GM21723 (cell line): Measurements from ENCODE around the gene ELAC2.

Experiments used
- ATAC-seq: cut with Tn5 transposase; IDR thresholded peaks from one replicate; pipeline ENCODE4 v1.9.1; 2021; ENCODE audit warnings: mild to moderate bottlenecking, moderate library complexity; ENCODE audit not compliant: unreplicated experiment

The ELAC2 gene, protein sequence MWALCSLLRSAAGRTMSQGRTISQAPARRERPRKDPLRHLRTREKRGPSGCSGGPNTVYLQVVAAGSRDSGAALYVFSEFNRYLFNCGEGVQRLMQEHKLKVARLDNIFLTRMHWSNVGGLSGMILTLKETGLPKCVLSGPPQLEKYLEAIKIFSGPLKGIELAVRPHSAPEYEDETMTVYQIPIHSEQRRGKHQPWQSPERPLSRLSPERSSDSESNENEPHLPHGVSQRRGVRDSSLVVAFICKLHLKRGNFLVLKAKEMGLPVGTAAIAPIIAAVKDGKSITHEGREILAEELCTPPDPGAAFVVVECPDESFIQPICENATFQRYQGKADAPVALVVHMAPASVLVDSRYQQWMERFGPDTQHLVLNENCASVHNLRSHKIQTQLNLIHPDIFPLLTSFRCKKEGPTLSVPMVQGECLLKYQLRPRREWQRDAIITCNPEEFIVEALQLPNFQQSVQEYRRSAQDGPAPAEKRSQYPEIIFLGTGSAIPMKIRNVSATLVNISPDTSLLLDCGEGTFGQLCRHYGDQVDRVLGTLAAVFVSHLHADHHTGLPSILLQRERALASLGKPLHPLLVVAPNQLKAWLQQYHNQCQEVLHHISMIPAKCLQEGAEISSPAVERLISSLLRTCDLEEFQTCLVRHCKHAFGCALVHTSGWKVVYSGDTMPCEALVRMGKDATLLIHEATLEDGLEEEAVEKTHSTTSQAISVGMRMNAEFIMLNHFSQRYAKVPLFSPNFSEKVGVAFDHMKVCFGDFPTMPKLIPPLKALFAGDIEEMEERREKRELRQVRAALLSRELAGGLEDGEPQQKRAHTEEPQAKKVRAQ

DNA sequence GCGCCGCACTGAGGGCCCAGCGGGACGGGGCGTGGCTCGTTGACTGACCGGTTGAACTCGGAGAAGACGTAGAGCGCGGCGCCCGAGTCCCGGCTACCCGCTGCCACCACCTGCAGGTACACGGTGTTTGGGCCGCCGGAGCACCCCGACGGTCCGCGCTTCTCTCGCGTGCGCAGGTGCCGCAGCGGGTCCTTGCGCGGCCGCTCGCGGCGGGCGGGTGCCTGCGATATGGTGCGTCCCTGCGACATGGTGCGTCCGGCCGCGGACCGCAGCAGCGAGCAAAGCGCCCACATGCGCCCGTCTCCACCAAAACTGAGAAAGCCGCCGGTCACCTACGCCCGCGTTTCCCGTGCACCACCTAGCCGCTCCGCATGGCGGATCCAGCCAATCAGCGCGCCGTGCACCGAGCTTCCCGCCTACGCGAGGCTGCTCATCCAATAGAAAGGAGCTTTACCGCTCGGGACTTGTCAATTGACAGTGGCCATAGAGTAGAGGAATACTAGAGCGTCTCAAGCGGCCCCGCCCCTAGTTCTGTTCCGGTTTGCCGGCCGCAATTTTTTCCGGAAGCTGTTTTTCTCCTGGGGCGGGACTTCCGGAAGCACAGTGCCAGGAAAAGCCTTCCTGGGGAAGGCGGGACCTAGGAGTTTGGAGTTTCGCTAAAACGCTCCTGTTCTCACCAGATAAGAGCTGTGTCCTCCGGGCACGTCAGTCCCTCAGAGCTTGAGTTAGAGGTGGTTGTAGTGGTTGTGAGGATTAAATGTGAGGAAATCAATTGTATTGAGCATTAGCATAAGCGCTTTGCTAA, at the start of gene ELAC2:
Gene ELAC2, minus strand, starts transcription at position 373 of the 805 bp plus-strand sequence. Its CDS starts 80 bp downstream, at position 293.
- peak; percentile 96 for ATAC-seq

DNA sequence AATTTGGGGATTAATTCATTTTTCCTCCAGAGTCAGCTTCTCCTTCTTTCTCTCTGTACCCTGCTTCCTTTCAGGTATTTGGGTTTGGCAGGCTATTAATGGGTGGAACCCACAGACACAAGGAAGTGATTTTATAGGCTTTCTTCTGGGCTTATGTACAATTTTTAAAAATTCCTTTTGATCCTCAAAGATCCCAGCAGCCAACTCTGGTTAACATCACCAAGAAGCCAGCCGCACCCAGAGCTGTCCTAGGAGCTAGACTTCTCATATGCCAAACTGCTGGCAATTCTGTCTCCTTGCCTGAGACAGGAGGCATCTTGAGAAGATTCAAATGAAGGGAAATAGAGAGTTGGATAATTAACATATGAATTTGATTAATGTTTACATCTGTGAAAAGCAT, 47.2 kb upstream of the ELAC2 start:
- no peak for ATAC-seq

DNA sequence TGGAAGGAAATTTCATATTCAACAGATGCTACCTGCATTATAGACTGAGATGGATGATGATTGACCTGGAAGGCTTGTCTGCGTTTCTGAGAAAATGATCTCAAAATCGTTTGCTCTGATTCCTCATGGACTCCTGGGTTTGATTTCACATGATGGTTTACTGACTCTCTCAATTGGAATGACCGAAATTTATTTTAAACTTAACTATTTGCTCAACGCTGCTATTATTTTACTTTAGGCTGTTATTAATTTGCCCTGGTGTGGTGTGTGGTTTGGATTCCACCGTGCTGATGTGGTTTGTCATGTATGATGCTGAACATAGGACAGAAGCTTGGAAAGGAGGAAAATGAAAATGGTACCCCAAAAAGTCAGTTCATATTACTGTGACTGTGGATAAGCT, 37.3 kb upstream of the ELAC2 start:
- no peak for ATAC-seq

DNA sequence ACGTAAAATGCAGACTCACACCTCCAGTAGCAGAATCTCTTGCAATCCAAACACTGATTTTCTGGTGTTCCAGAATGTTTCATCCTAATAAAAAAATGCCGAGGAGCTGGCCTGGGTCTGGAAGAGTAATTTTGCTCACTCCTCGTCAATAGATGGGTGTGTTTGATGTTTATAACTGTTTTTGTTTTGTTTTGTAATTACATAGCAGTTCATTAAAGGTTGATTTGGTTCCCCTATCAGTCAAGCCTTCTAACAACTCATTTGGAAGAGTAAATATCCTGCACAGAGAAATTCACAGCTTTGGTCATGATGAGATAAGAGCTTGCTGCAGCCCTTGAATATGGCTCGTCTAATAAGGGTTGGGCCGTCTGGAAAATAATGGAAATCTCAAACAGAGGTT, 36.8 kb upstream of the ELAC2 start:
- no peak for ATAC-seq

DNA sequence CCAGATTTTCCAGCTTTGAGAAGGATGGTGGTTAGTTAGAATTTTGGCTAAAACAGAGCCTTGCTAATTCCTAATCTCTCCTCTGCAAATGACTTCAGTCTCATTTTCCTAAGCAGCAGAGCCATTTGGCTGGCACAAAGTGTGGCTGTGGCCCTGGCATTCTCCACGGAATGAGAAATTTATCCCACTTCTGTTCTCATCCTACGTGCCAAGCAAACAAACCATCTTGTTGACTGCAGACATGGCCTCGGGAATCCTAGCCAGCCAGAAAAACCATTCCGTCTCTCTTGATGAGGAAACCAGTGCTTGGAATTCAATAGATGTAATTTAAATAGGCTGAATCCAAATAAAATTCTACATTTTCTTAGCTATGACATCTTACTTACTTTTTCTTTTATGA, 34.1 kb upstream of the ELAC2 start:
- no peak for ATAC-seq

DNA sequence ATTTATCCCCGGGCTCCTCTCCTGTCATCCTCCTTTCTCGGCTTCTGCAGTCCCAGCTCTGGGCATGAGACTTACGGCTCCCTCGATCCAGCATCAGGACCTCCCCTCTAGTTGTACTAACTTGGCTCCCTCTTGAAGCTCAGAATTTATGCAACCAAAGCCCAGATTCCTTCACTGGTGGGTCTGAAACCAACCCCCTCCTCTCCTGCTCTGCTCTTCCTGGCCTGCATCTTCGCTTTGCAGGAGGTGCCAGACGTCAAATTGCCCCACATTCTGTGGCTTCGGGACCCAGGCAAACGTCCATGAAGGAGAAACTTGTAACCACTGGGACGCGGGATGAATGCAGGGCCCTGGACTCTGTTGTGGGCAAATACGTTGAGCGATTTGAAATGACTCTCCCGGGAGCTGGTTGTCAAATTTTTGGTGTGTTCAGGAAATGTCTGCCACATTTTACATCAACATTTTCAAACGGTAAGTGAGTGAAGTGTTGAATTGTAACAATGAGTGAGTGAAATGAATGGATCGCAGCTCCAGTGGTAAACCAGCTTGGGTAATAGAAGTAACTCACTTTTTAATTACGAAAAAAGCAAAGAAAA, 29.3 kb upstream of the ELAC2 start:
- ATAC-seq, result no peak

DNA sequence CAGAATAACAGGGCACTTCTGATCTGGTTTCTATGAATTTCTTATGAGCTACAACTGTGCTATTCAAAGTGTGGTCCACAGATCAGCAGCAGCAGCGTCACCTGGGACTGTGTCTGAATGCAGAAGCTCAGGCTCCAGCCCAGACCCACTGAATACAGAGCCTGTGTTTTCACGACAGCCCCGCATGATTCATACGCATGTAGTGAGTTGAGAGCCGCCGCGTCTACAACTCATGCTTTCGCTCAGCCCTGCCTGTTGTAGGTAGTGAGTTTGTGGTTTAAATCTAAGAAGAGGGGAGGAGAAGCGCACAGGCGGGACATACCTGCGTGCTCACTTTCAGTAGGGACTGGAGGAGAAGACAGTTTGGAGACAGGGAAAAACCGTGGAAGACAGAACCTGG, 28.5 kb upstream of the ELAC2 start:
- no peak for ATAC-seq

DNA sequence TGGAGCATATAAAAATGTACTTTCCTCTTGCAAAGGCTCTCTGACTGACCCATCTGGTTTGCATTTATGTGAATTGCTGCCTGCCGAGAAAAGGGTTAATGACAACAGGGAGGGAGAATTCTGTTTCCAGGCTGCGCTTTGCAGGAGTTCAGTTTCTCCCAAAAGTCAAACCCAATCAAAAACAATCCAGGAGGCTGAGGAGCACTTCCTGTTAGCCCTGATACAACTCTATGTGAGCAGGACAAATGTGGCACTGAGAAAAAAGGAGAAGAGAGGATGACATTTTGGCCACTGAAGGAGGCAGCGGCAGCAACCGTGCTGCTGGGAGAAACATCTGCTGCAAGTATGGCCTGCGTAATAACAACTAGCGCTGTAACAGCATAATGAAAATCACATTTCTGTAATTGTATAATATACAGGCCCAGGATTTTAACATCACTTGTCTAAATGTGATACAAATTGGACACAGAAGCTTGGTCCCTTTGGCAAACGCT, 26.8 kb upstream of the ELAC2 start:
- ATAC-seq, result no peak

DNA sequence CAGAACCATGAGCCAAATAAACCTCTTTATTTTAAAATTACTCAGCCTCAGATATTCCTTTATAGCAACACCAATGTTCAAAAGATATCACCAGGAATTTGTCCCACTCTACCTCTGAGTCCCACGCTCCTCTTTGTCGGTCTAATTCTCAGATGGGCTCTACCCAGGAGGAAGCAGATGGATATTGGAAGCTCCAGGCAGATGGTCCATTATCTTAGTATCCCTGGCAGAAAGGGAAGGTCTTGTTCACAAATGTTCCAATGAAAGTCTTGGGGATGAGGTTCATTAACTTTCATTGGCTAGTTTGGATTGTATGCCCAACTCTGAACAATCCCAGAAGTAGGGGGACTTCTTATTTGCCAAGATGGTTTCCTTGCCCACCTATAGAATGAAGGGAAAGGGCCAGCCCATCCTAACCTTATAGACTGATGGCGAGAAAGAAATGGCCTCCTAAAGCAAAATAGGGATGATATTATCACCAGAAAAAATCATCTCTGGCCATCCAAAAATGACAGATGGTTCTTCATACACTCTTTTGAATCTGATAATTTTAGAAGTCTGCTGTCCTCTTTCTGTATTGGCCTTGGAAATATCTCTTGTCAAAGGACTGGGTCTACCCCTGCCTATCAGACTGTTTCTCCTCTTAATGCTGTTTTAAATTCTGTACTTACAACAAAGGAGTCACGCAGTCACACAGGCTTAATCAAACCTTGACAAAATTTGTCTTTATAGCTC, 21.3 kb upstream of the ELAC2 start:
- no peak for ATAC-seq

DNA sequence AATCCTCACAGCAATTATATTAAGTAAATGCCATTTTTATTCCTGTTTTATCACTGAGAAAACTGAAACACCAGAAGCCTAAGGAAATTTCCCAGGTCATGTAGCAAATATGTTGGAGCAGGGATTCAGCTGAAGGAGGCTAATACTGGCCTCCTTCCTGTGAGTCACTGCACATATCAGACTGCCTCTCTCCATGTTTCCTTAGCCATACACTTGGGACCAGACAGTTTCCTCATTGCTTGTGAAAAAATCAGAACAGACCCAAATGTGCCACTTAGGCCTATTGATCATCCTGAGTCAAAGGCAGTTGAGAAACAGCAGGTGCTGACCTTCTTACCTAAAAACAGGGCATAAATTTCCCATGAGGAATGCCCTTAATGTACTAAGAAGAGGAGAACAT, 18.9 kb upstream of the ELAC2 start:
- ATAC-seq, result no peak

DNA sequence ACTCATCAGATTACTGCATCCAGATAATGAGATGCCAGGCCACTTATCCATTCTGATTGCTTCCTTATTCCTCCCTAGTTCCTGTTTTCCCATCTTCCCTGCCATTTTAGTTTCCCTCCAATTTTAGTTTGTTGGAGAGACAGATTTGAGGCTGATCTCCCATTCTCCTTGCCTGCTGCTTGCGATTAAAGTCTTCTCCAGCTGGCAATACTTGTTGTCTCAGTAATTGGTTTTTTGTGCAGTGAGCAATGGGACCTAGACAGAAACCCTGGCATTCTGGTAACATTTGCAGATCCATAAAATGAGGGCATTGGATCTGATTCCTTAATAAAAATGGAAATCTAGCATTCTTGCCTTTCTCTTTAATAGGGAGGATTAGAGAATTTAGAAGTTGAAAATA, 17.6 kb upstream of the ELAC2 start:
- ATAC-seq, result no peak

DNA sequence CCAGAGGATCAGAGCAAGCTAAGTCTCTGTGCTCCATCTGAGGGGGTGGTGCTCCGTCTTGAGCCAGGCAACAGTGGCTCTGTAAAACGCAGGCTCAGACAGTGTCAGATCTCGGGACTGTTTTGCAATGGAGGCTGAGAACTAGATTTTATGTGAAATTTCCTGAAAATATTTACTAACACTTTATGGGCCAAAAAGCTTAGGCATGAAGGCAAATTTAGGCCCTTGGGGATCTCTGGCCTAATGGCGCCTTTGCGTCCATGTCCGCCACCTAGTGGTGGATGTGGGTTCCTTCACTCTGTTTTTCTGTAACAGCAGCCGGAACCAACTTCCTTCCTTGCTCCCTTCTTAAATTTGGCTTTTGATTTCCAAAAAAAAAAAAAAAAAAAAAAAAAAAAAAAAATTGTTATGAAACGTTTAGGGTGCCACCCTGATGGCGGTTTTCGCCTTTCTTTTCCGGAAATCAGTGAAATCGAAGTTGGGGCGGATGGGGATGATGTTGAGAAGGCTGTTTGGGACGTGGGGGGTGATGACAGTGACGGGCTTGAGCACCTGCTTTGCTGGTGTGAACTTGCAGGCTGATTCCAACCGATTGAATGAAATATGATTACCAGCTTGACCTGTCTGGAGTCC, 14.0 kb upstream of the ELAC2 start:
- ATAC-seq, result peak; percentile 83

DNA sequence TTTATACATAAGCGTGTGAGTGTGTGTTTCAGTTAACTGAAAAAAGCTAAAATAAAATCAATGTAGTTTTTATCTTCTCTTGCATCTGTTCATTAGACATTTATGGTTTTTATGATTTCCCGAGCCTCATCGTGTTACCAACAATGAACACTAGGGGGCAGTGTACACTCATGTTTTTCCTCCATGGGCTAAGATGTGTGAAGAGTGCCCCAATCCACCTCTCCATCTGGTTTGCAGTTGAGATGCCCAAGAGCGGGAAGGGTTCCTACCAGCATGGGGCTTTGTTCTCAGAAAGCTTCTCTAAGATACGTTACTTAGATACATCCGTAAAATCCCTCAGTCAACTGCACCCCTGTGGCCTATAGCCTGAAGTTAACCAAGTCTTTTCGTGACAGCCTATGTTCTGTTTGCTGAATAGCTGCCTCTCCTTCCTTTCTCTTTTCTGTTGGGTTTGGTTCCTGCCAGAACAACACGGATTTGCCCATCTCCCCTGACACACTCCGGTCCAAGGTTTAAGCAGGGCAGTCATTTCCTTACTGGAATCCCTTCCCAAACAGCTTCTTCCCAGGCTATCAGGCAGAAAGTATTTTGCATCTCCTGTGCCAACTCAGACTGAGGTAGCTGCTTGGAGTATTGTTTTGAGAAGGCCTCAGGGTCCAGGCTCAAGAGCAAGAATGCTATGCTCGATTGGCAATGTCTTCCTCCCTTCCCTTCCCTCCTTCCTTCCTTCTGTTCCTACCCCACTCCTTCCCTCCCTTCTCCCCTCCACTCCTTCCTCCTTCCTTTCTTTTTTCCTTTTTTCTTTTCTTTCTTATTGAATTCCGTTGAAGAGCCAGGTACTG, 12.9 kb upstream of the ELAC2 start:
- no peak for ATAC-seq

DNA sequence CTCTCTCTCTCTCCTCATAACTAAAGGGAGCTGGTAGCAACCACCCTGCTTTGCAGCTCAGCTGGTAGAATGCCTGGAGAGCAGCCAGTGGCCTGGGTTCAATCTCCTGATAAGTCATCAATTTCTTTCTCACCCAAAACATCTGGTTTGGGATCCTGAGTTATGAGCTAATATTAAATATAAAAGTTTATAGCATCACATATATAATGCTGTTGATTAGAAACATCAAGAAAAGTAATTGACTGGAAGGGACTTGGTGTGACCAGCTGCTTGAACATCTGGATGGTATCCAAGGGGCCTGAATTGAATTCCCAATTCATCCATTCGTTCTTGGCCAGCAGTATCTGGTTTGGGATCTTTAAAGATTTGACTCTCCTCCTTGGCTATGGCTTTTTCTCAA, 12.2 kb upstream of the ELAC2 start:
- no peak for ATAC-seq

DNA sequence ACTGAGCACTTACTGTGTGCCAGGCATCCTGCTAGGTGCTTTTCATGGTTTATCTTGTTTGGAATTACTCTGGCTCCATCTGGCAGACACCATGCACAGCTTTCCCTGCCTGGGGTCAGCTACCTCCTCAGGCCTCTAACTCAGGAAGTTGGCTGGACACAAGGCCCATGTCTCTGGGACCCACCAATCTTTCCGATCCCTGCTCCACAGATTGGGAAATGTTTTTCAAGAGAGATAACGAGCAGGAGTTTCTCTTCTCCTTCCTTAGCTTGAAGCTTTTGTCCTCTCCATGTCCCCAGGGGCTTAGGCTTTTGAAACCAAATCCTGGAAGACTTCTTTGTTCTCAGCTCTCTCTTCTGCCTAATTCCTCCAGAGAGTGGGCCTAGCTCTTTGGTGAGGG, 11.5 kb upstream of the ELAC2 start:
- ATAC-seq, result no peak

DNA sequence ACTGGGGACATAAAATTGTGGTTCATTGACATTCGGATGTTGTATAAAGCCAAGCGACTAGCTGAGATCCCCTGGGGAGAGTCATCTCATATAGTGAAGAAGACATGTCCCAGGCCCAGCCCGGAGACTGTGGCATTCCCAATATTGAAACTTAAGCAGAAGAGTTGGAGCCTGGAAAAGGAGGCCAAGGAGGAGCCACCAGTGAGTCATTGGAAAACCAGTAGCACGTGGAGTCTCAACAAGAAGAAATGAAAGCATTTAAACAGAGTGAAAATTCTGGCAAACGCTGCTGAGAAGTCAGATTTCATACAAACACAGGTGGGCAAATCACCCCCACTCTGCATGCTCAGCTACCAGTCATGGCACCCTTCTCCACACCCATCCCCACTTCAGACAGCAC, 9.4 kb upstream of the ELAC2 start:
- no peak for ATAC-seq

DNA sequence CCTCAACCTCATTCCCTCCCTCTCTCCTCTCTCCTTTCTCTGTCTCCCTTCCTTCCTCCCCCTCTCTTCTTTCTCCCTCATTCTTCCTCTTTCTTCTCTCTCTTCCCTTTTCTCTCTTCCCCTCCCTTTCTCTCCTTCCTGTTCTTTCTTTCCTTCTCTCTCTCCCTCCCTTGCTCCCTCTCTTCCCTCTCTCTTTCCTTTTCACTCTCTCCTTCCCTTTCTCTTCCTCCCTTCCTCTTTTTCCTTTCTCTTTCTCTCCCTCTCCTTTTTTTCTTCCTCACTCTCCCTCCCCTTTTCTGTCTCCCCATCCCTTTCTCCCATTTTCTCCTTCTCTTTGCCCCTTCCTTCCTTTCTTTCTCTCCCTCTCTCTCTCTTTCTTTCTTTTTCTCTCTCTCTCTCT, 7.9 kb upstream of the ELAC2 start:
- no peak for ATAC-seq

DNA sequence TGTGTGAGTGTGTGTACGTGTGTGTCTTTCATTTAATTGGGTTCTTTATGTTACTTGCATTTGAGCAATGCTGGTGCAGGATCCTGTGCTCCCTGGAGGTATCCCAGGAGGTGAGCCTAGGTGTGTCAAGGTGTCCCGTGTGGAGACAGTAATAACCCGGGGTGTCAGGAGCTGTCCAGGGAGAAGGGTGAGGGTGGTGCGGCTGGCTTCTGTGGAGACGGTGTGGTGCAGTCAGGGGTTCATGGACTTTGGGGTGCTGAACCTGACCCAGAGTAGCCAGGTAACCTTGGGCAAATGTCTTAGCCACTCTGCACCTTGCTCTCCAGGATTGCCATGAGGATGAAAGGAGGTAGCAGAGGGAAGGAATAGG, 7.4 kb upstream of the ELAC2 start:
- ATAC-seq, result no peak
